GM21360 (cell line): ENCODE data around the gene RRP9.
"Not testable (repeated sequence)": the region's sequence is repeated elsewhere in the genome, so short reads cannot be mapped to it uniquely, and the experiment has no call there.

ENCODE experiments used
- ATAC-seq: cut with Tn5 transposase; IDR thresholded peaks from one replicate; pipeline ENCODE4 v1.9.1; 2021; ENCODE audit warnings: mild to moderate bottlenecking, moderate library complexity; ENCODE audit not compliant: unreplicated experiment

RRP9 gene

GRCh38 chr3:51940648-51941462 lies 849 bp downstream of the RRP9 start:
- ATAC-seq, result no peak

GRCh38 chr3:51938780-51939425 lies 2.8 kb downstream of the RRP9 start:
- ATAC-seq, result no peak

- no peak for ATAC-seq
Observed at GRCh38 chr3:51937611-51938450, 3.9 kb downstream of the RRP9 start.

GRCh38 chr3:51937014-51937413 lies 4.7 kb downstream of the RRP9 start:
- no peak for ATAC-seq

GRCh38 chr3:51935886-51936755 lies 5.6 kb downstream of the RRP9 start:
- no peak for ATAC-seq

GRCh38 chr3:51934991-51935885 lies 6.5 kb downstream of the RRP9 start:
- ATAC-seq, result no peak

GRCh38 chr3:51934139-51934850 lies 7.4 kb downstream of the RRP9 start:
- no peak for ATAC-seq

GRCh38 chr3:51933471-51934138 lies 8.1 kb downstream of the RRP9 start:
- no peak for ATAC-seq

- no peak for ATAC-seq
Observed at GRCh38 chr3:51932471-51933370, 9.0 kb downstream of the RRP9 start.

GRCh38 chr3:51931756-51932155 lies 9.9 kb downstream of the RRP9 start:
- ATAC-seq, result no peak

- no peak for ATAC-seq
Observed at GRCh38 chr3:51930439-51930838, 11.3 kb downstream of the RRP9 start.

- ATAC-seq, result no peak
Observed at GRCh38 chr3:51929420-51930003, 12.2 kb downstream of the RRP9 start.

GRCh38 chr3:51928981-51929380 lies 12.7 kb downstream of the RRP9 start:
- ATAC-seq, result not testable (repeated sequence)

GRCh38 chr3:51928438-51928837 lies 13.3 kb downstream of the RRP9 start:
- ATAC-seq, result no peak

GRCh38 chr3:51927061-51927977 lies 14.4 kb downstream of the RRP9 start:
- no peak for ATAC-seq

GRCh38 chr3:51921081-51921578 lies 20.6 kb downstream of the RRP9 start:
- no peak for ATAC-seq
